ENCODE results near the gene CEMIP2.

The CEMIP2 gene

DNA sequence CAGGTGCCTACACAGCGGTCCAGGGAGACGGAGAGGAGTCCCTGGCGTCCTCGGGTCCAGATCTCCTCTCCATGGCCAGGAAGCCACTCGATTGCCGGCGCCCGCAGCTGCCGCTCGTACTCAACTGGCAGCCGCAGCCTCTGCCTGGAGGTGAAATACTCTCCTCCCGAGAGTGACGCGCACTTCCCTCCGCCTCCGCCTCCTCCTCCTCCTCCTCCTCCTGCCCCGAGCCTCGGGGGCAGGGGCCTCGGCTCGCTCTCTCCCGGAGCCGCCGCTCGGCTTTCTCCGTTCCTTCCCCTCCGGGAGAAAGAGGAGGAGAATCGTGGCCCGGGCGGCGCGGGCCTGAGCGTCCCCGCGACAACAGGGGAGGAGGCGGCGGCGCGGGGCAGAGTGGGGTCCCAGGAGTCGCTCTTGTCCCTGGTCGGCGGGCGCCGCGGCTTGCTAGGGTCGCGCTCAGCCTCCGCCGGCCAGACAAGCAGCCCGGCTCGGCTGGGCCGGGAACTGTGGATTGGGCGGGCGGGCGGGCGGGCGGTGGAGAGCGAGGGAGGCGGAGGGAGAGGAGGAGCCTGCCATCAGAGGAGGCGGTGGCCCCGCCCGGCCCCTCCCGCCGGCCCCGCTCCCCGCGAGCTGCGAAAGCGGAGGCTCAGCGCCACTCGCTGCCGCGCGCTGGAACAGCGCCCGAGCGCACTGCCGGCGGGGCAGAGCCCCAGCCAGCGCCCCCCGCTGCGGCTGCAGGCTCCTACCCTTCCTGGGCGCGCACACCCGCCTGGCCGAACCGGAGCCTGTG, at the start of gene CEMIP2:
TSS of gene CEMIP2 (minus strand) at position 126 of the 787 bp plus-strand sequence. CDS start 18,140 bp downstream, outside the sequence.
- DNase-seq (ENCODE audit: low spot score): peak; percentile 91
- TF ChIP-seq, protein P1, sequence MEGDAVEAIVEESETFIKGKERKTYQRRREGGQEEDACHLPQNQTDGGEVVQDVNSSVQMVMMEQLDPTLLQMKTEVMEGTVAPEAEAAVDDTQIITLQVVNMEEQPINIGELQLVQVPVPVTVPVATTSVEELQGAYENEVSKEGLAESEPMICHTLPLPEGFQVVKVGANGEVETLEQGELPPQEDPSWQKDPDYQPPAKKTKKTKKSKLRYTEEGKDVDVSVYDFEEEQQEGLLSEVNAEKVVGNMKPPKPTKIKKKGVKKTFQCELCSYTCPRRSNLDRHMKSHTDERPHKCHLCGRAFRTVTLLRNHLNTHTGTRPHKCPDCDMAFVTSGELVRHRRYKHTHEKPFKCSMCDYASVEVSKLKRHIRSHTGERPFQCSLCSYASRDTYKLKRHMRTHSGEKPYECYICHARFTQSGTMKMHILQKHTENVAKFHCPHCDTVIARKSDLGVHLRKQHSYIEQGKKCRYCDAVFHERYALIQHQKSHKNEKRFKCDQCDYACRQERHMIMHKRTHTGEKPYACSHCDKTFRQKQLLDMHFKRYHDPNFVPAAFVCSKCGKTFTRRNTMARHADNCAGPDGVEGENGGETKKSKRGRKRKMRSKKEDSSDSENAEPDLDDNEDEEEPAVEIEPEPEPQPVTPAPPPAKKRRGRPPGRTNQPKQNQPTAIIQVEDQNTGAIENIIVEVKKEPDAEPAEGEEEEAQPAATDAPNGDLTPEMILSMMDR (IDR thresholded peaks at IDR 0.05; ENCODE audit: poor library complexity, severe bottlenecking): peak; percentile 85

DNA sequence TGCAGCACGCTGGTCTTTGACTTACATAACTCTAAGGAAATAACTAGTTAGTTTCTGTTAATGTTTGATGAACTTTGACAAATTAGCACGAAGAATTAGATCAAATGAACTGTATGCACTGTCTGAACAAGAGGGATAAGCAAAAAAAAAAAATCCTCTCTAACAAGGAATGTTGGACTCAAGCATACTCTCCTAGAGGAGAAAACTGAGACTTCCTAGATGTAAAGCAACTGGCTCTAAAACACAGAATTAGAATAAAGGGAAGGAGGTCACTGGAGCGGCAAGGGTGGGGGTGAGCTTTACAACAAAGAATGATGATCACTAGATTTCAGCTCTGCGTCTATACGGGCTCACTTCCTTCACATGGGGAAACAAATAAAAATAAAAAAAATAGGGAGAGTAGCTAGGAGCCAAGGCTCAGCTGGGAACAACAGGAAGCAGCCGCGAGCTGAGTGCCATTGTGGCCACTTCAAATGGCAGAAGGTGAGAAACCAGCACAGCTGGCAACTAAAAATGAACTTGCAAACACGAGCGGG, 48.7 kb upstream of the CEMIP2 start:
- no peaks in the 10 kb centered on the region for H3K9me3 ChIP-seq (ENCODE audit: severe bottlenecking)
- TF ChIP-seq, protein P1 (IDR thresholded peaks at IDR 0.05; ENCODE audit: poor library complexity, severe bottlenecking): no peak
- H3K4me1 ChIP-seq (ENCODE audit: insufficient read depth, poor library complexity, severe bottlenecking): no peaks in the 10 kb centered on the region
- no peaks in the 10 kb centered on the region for H3K27me3 ChIP-seq (ENCODE audit: insufficient read depth, poor library complexity, severe bottlenecking)
- no peak overlapping the region for H3K27ac ChIP-seq (ENCODE audit: poor library complexity, severe bottlenecking)
- DNase-seq (ENCODE audit: low spot score): no peak
- H3K4me3 ChIP-seq (ENCODE audit: severe bottlenecking): no peak overlapping the region
- H3K36me3 ChIP-seq (ENCODE audit: low read depth): no peaks in the 10 kb centered on the region
- ATAC-seq (ENCODE audit: low read depth): no peak

More for the DNA sequence above, at the start of gene CEMIP2:
- H3K36me3 ChIP-seq (ENCODE audit: low read depth): no peaks in the 10 kb centered on the region; the same call in 1 of the 2 replicates
- no peaks in the 10 kb centered on the region for H3K9me3 ChIP-seq (ENCODE audit: severe bottlenecking)
- ATAC-seq (ENCODE audit: low read depth): peak; percentile 72
- H3K27ac ChIP-seq (ENCODE audit: poor library complexity, severe bottlenecking): peak within 1 kb of the TSS; percentile 84
- peaks cover 28% of the 10 kb centered on the region for H3K4me1 ChIP-seq (ENCODE audit: insufficient read depth, poor library complexity, severe bottlenecking)
- peak within 1 kb of the TSS; percentile 57 for H3K4me3 ChIP-seq (ENCODE audit: severe bottlenecking)
- no peaks in the 10 kb centered on the region for H3K27me3 ChIP-seq (ENCODE audit: insufficient read depth, poor library complexity, severe bottlenecking)

DNA sequence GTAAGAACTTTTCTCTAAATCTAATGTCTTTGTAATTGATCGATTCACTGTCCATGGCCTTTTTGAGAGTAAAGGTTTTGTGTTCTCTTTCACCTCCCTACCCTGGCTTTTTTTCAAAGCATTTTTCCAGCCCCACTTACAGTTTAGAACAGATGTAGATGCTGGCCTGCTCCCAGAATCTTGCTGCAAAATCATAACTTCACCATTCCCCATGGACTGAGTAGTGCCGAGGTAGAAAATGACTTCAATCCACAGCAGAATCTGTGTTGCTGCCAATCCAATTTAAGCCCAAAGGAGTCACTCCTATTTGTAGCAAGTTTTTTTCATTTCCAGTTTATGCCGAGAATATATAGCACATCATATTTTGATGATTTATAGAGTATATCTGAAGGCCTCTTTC, 46.5 kb upstream of the CEMIP2 start:
- Histone ChIP-seq H3K27me3 (ENCODE audit: insufficient read depth, poor library complexity, severe bottlenecking) (no peaks in the 10 kb centered on the region), H3K4me3 (ENCODE audit: severe bottlenecking) (no peak overlapping the region), H3K27ac (ENCODE audit: poor library complexity, severe bottlenecking) (no peak overlapping the region), H3K9me3 (ENCODE audit: severe bottlenecking) (no peaks in the 10 kb centered on the region), H3K4me1 (ENCODE audit: insufficient read depth, poor library complexity, severe bottlenecking) (no peaks in the 10 kb centered on the region), H3K36me3 (ENCODE audit: low read depth) (no peaks in the 10 kb centered on the region)
- ATAC-seq (ENCODE audit: low read depth): no peak
- TF ChIP-seq, protein P1 (IDR thresholded peaks at IDR 0.05; ENCODE audit: poor library complexity, severe bottlenecking): no peak
- DNase-seq (ENCODE audit: low spot score): no peak

DNA sequence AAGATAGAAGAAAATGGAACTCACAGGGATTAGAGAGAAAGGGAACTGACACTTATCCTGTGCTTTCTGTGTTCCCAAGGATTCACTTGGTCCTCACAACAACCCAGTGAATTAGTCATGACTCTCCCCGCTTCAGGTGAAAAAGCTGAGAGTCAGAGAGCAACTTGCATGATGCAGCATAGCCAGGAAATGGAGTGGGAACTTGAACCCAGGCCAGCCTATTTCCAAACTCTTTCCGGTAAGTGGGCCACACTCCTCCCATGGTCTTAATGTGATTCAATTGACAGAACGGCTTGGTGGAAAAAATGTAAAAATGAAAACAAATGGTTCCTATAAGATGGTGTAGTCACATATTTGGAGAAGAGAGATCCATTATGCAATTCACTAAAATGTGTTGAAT, 45.9 kb upstream of the CEMIP2 start:
- Histone ChIP-seq H3K27ac (ENCODE audit: poor library complexity, severe bottlenecking) (no peak overlapping the region), H3K36me3 (ENCODE audit: low read depth) (no peaks in the 10 kb centered on the region), H3K4me3 (ENCODE audit: severe bottlenecking) (no peak overlapping the region), H3K9me3 (ENCODE audit: severe bottlenecking) (no peaks in the 10 kb centered on the region), H3K4me1 (ENCODE audit: insufficient read depth, poor library complexity, severe bottlenecking) (no peaks in the 10 kb centered on the region), H3K27me3 (ENCODE audit: insufficient read depth, poor library complexity, severe bottlenecking) (no peaks in the 10 kb centered on the region)
- no peak for ATAC-seq (ENCODE audit: low read depth)
- DNase-seq (ENCODE audit: low spot score): no peak
- TF ChIP-seq, protein P1 (IDR thresholded peaks at IDR 0.05; ENCODE audit: poor library complexity, severe bottlenecking): no peak

DNA sequence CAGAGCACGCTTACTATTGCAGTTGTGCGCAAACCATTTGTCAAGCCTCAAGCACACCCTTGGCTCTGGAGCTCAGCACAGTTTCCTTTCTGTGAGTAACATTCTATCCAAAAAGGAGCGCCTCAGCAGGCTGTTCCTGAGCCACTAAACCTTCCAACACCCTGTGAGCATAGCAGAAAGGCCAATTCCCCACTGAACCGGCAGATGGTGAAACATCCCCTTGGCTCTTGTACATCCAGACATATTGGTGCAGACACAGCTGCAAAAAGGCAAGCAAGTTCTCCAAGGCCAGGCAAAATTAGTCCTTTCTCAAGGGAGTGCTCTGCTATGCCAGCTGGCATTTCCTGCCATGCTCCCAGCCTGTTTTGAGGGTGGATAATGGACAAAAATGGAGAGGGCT, 44.1 kb upstream of the CEMIP2 start:
- no peaks in the 10 kb centered on the region for H3K4me1 ChIP-seq (ENCODE audit: insufficient read depth, poor library complexity, severe bottlenecking)
- H3K36me3 ChIP-seq (ENCODE audit: low read depth): no peaks in the 10 kb centered on the region
- H3K27me3 ChIP-seq (ENCODE audit: insufficient read depth, poor library complexity, severe bottlenecking): no peaks in the 10 kb centered on the region
- H3K9me3 ChIP-seq (ENCODE audit: severe bottlenecking): no peaks in the 10 kb centered on the region
- TF ChIP-seq, protein P1 (IDR thresholded peaks at IDR 0.05; ENCODE audit: poor library complexity, severe bottlenecking): no peak
- no peak overlapping the region for H3K27ac ChIP-seq (ENCODE audit: poor library complexity, severe bottlenecking)
- DNase-seq (ENCODE audit: low spot score): no peak
- no peak overlapping the region for H3K4me3 ChIP-seq (ENCODE audit: severe bottlenecking)
- no peak for ATAC-seq (ENCODE audit: low read depth)
